DMS 273 treated with DMSO at 0.1 percent for 48 hours (cell line): ENCODE data around the gene PRKCSH.
"Not testable (repeated sequence)": the region's sequence is repeated elsewhere in the genome, so short reads cannot be mapped to it uniquely, and the experiment has no call there.

Experiments
- DNase-seq: peaks from one replicate; lab custom pipeline; 2025; lab: John Stamatoyannopoulos, UW

The PRKCSH gene

DNA sequence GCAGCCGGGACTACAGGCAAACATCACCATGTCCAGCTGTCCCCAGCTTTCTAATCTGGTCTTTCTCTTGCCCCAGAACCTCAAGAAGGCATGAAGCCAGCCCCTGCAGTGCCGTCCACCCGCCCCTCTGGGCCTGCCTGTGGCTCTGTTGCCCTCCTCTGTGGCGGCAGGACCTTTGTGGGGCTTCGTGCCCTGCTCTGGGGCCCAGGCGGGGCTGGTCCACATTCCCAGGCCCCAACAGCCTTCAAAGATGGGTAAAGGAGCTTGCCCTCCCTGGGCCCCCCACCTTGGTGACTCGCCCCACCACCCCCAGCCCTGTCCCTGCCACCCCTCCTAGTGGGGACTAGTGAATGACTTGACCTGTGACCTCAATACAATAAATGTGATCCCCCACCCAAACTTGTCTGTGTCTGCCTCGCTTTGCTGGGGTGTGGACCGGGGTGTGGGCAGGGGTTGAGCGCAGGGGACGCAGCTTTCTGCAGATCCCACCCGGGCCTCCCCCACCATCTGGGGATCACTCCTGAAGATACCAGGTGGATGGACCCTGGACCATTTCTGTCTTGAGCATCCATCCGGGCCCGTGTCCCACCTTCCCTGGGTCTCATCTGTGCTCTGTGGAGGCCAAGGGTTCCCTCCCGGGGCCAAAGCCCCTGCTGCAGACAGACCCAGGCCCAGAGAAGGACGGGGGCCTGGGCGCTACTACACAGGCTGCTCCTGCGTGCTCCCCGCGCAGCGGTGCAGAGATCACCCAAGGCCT is 15.3 kb downstream of the PRKCSH start:
- DNase-seq = no peak

GRCh38 chr19:11451327-11451870 is 16.0 kb downstream of the PRKCSH start:
- no peak for DNase-seq

GRCh38 chr19:11451871-11452619 is 16.6 kb downstream of the PRKCSH start:
- DNase-seq = no peak

- DNase-seq = no peak
Measured at GRCh38 chr19:11452620-11453310, 17.3 kb downstream of the PRKCSH start.

- no peak for DNase-seq
Measured at GRCh38 chr19:11453468-11454341, 18.3 kb downstream of the PRKCSH start.

DNA sequence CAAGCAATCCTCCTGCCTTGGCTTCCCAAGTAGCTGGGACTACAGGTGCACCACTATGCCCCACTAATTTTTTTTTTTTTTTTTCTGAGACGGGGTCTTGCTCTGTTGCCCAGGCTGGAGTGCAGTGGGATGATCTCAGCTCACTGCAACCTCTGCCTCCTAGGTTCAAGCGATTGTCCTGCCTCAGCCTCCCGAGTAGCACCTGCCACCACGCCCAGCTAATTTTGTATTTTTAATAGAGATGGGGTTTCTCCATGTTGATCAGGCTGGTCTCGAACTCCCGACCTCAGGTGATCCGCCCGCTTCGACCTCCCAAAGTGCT is 19.8 kb downstream of the PRKCSH start:
- DNase-seq = not testable (repeated sequence)

GRCh38 chr19:11456659-11457058 is 21.2 kb downstream of the PRKCSH start:
- DNase-seq = no peak

- no peak for DNase-seq
Measured at GRCh38 chr19:11457115-11457514, 21.7 kb downstream of the PRKCSH start.

- DNase-seq = no peak
Measured at GRCh38 chr19:11457831-11458230, 22.4 kb downstream of the PRKCSH start.

DNA sequence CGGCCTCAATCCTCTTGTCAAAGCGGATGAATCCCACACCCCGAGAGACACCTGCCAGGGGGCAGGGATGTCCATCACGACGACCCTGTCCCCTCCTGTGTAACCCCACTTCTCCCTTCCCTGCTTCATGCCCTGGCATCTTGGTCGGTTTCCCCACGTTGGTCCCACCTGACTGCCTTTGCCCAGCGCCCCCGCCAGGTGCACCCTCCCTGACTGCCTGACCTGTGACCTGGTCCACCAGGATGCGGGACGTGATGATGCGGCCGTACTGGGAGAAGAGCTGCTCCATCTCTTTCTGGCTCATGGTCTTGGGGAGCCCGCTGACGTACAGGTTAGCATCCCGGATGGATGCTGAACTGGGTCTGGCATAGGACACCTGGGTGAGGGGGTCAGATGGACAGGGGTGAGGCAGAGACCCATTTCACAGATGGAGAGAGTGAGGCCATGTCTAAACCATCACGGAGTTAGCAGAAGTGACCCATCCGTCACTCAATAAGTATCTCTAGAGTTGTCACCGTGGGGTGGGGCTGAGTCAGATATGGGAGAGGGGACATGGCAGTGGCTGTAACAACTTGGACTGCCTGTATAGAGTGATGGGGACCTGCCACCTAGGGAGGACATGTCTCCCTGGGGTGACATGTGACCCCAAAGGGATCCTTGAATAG is 22.9 kb downstream of the PRKCSH start:
- DNase-seq = no peak

DNA sequence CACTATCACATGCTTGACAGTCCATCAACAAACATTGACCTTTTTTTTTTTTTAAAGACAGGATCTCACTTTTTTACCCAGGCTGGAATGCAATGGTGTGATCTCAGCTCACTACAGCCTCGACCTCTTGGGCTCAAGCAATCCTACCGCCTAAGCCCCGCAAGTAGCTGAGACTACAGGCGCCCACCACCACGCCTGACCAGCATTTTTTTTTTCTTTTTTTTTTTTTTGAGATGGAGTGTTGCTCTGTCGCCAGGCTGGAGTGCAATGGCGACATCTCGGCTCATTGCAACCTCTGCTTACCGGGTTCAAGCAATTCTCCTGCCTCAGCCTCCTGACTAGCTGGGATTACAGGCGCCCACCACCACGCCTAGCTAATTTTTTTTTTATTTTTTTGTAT is 23.5 kb downstream of the PRKCSH start:
- DNase-seq = not testable (repeated sequence)

DNA sequence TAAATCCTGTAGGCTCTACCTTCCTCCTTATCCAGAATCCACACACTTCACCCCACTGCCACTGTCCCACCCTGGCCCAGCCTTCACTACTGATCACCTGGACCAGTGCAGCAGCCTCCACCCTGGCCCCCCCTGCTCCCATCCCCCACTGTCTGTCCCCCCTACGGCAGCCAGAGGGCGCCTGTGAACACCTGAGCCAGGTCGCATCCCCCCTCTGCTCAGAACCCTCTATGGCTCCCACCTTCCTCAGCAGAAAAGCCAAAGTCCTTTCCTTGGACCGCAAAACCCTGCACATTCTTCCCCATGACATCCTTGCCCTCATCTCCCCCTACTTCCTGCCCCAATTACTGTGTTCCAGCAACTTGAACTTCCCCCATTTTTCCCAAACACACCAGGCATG is 24.8 kb downstream of the PRKCSH start:
- no peak for DNase-seq

DNA sequence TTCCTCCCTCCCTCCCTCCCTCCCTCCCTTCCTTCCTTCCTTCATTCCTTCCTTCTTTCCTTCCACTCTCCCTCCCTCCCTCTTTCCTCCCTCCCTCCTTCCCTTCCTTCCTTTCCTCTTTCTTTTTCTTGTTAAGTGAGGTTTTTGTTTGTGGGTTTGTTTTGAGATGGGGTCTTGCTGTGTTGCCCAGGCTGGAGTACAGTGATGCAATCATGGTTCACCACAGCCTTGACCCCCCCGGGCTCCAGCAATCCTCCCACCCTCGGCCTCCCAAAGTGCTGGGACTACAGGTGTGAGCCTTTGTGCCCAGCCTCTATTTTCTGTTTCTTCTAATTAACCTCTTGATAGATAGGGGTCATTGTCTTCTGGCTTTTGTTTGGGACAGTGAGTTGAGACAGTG is 26.0 kb downstream of the PRKCSH start:
- no peak for DNase-seq

DNA sequence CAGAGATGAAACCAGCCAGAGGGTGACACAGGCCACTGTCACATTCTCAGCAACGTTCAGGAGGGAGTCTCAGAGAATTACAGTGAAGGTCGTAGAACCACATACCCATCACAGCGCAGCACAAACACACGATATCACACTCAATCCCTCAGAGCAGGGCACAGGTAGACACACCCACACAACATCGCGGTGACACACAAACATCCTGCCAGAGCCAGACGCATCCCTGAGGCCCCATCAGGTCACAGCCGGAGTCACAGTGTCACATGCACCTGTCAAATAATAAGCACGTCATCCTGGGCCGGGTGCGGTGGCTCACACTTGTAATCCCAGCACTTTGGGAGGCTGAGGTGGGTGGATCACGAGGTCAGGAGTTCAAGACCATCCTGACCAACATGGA is 28.0 kb downstream of the PRKCSH start:
- DNase-seq = no peak

- DNase-seq = no peak
Measured at GRCh38 chr19:11464333-11465265, 29.2 kb downstream of the PRKCSH start.

DNA sequence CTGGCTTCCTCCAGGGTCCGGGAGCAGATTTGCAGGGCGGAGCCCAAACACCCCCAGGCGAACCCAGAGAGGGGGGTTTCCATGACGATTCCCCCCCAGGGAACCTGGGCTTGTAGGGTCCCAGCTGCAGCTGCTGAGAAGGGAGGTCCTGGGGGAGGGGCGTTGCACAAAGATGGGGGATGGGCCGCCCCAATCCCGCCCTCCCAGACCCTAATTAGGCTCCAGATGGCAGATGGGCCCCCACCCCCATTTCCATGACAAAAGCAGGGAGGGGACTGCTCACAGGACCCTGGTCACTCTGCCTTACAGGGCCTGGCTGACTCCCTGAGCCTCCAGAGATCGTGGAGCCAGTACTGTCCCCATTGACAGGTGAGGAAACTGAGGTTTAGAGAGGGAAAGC is 30.2 kb downstream of the PRKCSH start:
- DNase-seq = no peak

- not testable (repeated sequence) for DNase-seq
Measured at GRCh38 chr19:11468266-11468845, 32.9 kb downstream of the PRKCSH start.

GRCh38 chr19:11473725-11474124 is 38.3 kb downstream of the PRKCSH start:
- DNase-seq = no peak

- DNase-seq = not testable (repeated sequence)
Measured at GRCh38 chr19:11475343-11475742, 39.9 kb downstream of the PRKCSH start.

DNA sequence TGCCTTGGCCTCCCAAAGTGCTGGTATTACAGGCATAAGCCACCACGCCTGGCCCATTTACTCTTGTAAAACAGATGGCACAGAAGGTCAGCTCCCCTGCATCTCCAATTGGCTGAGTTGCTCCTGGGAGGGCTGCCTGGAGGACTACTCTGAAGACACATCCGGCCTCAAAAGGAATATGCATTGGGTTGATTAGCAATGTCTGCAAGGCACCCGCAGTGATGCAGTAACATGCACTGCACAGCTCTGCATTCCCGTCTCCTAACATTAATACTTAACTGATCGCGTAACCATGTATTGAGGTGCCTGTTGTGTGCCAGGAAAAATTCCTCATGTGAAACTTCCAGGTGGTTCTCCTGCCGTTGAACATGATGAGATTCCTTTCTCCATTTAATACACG is 40.4 kb downstream of the PRKCSH start:
- DNase-seq = no peak
